Astrocyte of the cerebellum (primary cell): ENCODE measurements around the gene AGBL5.

ENCODE experiments used
- DNase-seq: peaks from one replicate; pipeline ENCODE4 v3.0.0-alpha.2; 2011; ENCODE audit warnings: low read depth
- H3K4me3 ChIP-seq: 2 replicates; pipeline ENCODE4 v1.5.1; 2011; ENCODE audit warnings: mild to moderate bottlenecking, low read depth, low read length, moderate library complexity
- CTCF ChIP-seq: IDR thresholded peaks from 2 replicates; pipeline ENCODE4 v1.5.1; 2012; ENCODE audit warnings: low read length, low read depth, moderate library complexity, mild to moderate bottlenecking; ENCODE audit errors: missing control alignments
- in situ Hi-C: cut with HindIII; loops from 2 replicates; pipeline ENCODE4 v1.10.0; 2017; ENCODE audit warnings: low sequenced_read_pairs

The AGBL5 gene

GRCh38 chr2:27069961-27070618 lies 18.6 kb downstream of the AGBL5 start:
- in situ Hi-C loops: no loop called here
- peak overlapping the region; percentile 85 for H3K4me3 ChIP-seq
- DNase-seq: no peak
- no peak for TF ChIP-seq CTCF

- peak overlapping the region; percentile 85 for H3K4me3 ChIP-seq
- no peak for DNase-seq
- no peak for TF ChIP-seq CTCF
- in situ Hi-C loops: no loop called here
These were observed 19.3 kb downstream of the AGBL5 start for GRCh38 chr2:27070653-27071276.

- in situ Hi-C loops: no loop called here
- peak; percentile 70 for DNase-seq
- peak within 1 kb of the TSS; percentile 85 for H3K4me3 ChIP-seq
- no peak for TF ChIP-seq CTCF
These were observed 20.0 kb downstream of the AGBL5 start, which contains the start of gene OST4 for GRCh38 chr2:27071277-27071989. OST4 (minus strand) TSS chr2:27071654.

- in situ Hi-C loops: no loop called here
- TF ChIP-seq CTCF: no peak
- DNase-seq: peak; percentile 62
- peak overlapping the region; percentile 85 for H3K4me3 ChIP-seq
These were observed 20.7 kb downstream of the AGBL5 start for GRCh38 chr2:27071990-27072830.

- DNase-seq: peak; percentile 63
- no peak for TF ChIP-seq CTCF
- H3K4me3 ChIP-seq: no peak overlapping the region
- in situ Hi-C loops: no loop called here
These were observed 21.5 kb downstream of the AGBL5 start for GRCh38 chr2:27072920-27073319.

- TF ChIP-seq CTCF: no peak
- no peak overlapping the region for H3K4me3 ChIP-seq
- in situ Hi-C loops: no loop called here
- no peak for DNase-seq
These were observed 22.3 kb downstream of the AGBL5 start for GRCh38 chr2:27073782-27074181.
